H1 (cell line): ENCODE results near the gene NT5C1B.

Experiments used
- EP300 ChIP-seq, 2 experiments: IDR thresholded peaks; 1 replicate in 1 of 2; 2 replicates in 1 of 2; pipeline ENCODE4 v1.6.1; 2011 to 2012; ENCODE audit warnings: low read depth in 2 of 2, low read length in 2 of 2, mild to moderate bottlenecking in 2 of 2, borderline replicate concordance in 1 of 2, inconsistent platforms in 1 of 2, moderate library complexity in 1 of 2
- EZH2 ChIP-seq: fragments of 200-600 bp; sonication (generic); IDR thresholded peaks from 2 replicates; pipeline ENCODE4 v1.7.1; 2012; ENCODE audit warnings: low read depth, mild to moderate bottlenecking, moderate library complexity, low read length, inconsistent platforms; ENCODE audit not compliant: severe bottlenecking
- FOSL1 ChIP-seq: IDR thresholded peaks from 2 replicates; pipeline ENCODE4 v1.6.1; 2011; ENCODE audit warnings: mild to moderate bottlenecking, low read depth, low read length, moderate library complexity; ENCODE audit not compliant: insufficient read depth
- GTF2F1 ChIP-seq: IDR thresholded peaks from 2 replicates; pipeline ENCODE4 v1.6.1; 2012; ENCODE audit warnings: low read depth, low read length, improper control_type of control experiment, borderline replicate concordance
- HDAC2 ChIP-seq, 2 experiments: fragments of 300-600 bp in 1 of 2; sonication (generic) in 1 of 2; IDR thresholded peaks; 2 replicates each; pipeline ENCODE4 v1.6.1; 2011 to 2012; ENCODE audit warnings: low read depth in 2 of 2, low read length in 2 of 2, mild to moderate bottlenecking in 2 of 2, moderate library complexity in 2 of 2, borderline replicate concordance in 1 of 2, inconsistent platforms in 1 of 2
- HDAC6 ChIP-seq: IDR thresholded peaks from one replicate; pipeline ENCODE4 v1.7.1; 2012; ENCODE audit warnings: low read depth, mild to moderate bottlenecking, inconsistent platforms, low read length, moderate library complexity
- POLR2A ChIP-seq, 2 experiments: IDR thresholded peaks; 1 replicate in 1 of 2; 2 replicates in 1 of 2; pipeline ENCODE4 v1.6.1; 2011; ENCODE audit warnings: low read depth in 2 of 2, low read length in 2 of 2, mild to moderate bottlenecking in 2 of 2; ENCODE audit errors: control extremely low read depth in 1 of 2
- RNF2 ChIP-seq: fragments of 200-900, 300-1000 bp; sonication (generic); IDR thresholded peaks from 2 replicates; pipeline ENCODE4 v1.7.1; 2016; ENCODE audit warnings: borderline replicate concordance, low read depth, mild to moderate bottlenecking, antibody characterized with exemption, low read length; ENCODE audit not compliant: poor library complexity, severe bottlenecking; ENCODE audit errors: missing control alignments
- SIN3A ChIP-seq, 2 experiments: IDR thresholded peaks in 1 of 2; conservative IDR thresholded peaks in 1 of 2; 2 replicates each; pipeline ENCODE4 v1.6.1; 2011 to 2012; ENCODE audit warnings: low read length in 2 of 2, improper control_type of control experiment in 1 of 2, low read depth in 1 of 2, mild to moderate bottlenecking in 1 of 2
- SUZ12 ChIP-seq: fragments of 200-600 bp; sonication (generic); IDR thresholded peaks from 2 replicates; pipeline ENCODE4 v1.6.1; 2012; ENCODE audit warnings: mild to moderate bottlenecking, inconsistent platforms, low read length, moderate library complexity, mixed read lengths
- YY1 ChIP-seq: IDR thresholded peaks from 2 replicates; pipeline ENCODE4 v1.6.1; 2011; ENCODE audit warnings: low read depth, mild to moderate bottlenecking, low read length
- TF ChIP-seq, protein P1 (sequence below), 3 experiments: IDR thresholded peaks; 1 replicate in 2 of 3; 2 replicates in 1 of 3; pipeline versions ENCODE4 v1.5.1 to v1.6.1; 2011; ENCODE audit warnings: low read length in 3 of 3, mild to moderate bottlenecking in 3 of 3, inconsistent platforms in 2 of 3, low read depth in 1 of 3, moderate library complexity in 1 of 3; ENCODE audit not compliant: insufficient read depth in 1 of 3; ENCODE audit errors: control extremely low read depth in 1 of 3
- TF ChIP-seq, protein P2 (sequence below): IDR thresholded peaks from 2 replicates; pipeline ENCODE4 v1.6.1; 2012; ENCODE audit warnings: inconsistent platforms

DNA sequence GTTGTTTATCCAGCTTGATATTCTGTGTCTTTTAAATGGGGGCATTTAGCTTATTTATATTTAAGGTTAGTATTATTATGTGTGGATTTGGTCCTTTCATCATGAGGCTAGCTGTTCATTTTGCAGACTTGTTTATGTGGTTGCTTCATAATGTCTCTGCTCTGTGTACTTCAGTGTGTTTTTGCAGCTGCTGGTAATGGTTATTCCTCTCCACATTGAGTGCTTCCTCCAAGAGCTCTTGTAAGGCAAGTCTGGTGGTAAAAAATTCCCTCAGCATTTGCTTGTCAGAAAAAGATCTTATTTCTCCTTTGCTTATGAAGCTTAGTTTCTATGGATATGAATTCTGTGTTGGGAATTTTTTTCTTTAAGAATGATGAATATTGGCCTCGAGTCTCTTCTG, 47.8 kb upstream of the NT5C1B start:
- TF ChIP-seq SUZ12: no peak
- TF ChIP-seq EP300 (IDR thresholded peaks at IDR 0.05; ENCODE audit: borderline replicate concordance in 1 of 2, low read depth in 2 of 2, low read length in 2 of 2): no peak
- no peak for TF ChIP-seq POLR2A (IDR thresholded peaks at IDR 0.05; ENCODE audit: control extremely low read depth in 1 of 2, low read depth in 2 of 2, low read length in 2 of 2)
- TF ChIP-seq, protein P1, sequence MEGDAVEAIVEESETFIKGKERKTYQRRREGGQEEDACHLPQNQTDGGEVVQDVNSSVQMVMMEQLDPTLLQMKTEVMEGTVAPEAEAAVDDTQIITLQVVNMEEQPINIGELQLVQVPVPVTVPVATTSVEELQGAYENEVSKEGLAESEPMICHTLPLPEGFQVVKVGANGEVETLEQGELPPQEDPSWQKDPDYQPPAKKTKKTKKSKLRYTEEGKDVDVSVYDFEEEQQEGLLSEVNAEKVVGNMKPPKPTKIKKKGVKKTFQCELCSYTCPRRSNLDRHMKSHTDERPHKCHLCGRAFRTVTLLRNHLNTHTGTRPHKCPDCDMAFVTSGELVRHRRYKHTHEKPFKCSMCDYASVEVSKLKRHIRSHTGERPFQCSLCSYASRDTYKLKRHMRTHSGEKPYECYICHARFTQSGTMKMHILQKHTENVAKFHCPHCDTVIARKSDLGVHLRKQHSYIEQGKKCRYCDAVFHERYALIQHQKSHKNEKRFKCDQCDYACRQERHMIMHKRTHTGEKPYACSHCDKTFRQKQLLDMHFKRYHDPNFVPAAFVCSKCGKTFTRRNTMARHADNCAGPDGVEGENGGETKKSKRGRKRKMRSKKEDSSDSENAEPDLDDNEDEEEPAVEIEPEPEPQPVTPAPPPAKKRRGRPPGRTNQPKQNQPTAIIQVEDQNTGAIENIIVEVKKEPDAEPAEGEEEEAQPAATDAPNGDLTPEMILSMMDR (IDR thresholded peaks at IDR 0.05; ENCODE audit: control extremely low read depth in 1 of 3, insufficient read depth in 1 of 3, low read depth in 1 of 3, low read length in 3 of 3): no peak
- no peak for TF ChIP-seq FOSL1
- TF ChIP-seq, protein P2, sequence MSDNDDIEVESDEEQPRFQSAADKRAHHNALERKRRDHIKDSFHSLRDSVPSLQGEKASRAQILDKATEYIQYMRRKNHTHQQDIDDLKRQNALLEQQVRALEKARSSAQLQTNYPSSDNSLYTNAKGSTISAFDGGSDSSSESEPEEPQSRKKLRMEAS: no peak
- no peak for TF ChIP-seq SIN3A (conservative IDR thresholded peaks at IDR 0.05 in 1 of 2, IDR thresholded peaks at IDR 0.05 in 1 of 2; ENCODE audit: low read depth in 1 of 2, low read length in 2 of 2)
- no peak for TF ChIP-seq GTF2F1
- no peak for TF ChIP-seq HDAC6
- no peak for TF ChIP-seq HDAC2 (IDR thresholded peaks at IDR 0.05; ENCODE audit: borderline replicate concordance in 1 of 2, low read depth in 2 of 2, low read length in 2 of 2)
- no peak for TF ChIP-seq EZH2
- TF ChIP-seq YY1: no peak
- no peak for TF ChIP-seq RNF2
